Osteoblast (primary cell): ENCODE data around the gene TMEM176A. TPM values are rescaled to one million over a fixed set of nuclear protein-coding genes. Genes with fewer than 3 reads are reported as not detected.

ENCODE experiments used
- DNase-seq: peaks from one replicate; pipeline ENCODE4 v3.0.0; 2011; ENCODE audit warnings: low spot score, mixed read lengths; ENCODE audit not compliant: insufficient read length; ENCODE audit errors: missing footprints
- H2AFZ ChIP-seq: 2 replicates; pipeline ENCODE4 v1.6.0; 2011; ENCODE audit warnings: mild to moderate bottlenecking, low read length
- H3K27ac ChIP-seq: 2 replicates; pipeline ENCODE4 v1.5.1; 2011; ENCODE audit warnings: mild to moderate bottlenecking, low read depth, low read length, moderate library complexity
- H3K27me3 ChIP-seq: 2 replicates; pipeline ENCODE4 v1.6.0; 2012; ENCODE audit warnings: mild to moderate bottlenecking, control low read depth, inconsistent platforms, low read length, moderate library complexity; ENCODE audit not compliant: insufficient read depth
- H3K36me3 ChIP-seq: 2 replicates; pipeline ENCODE4 v1.5.1; 2011; ENCODE audit warnings: mild to moderate bottlenecking, low read length, control low read depth, moderate library complexity; ENCODE audit not compliant: insufficient read depth
- H3K4me1 ChIP-seq: 2 replicates; pipeline ENCODE4 v1.5.1; 2011; ENCODE audit warnings: mild to moderate bottlenecking, low read length, control low read depth, moderate library complexity; ENCODE audit not compliant: insufficient read depth
- H3K4me2 ChIP-seq: 2 replicates; pipeline ENCODE4 v1.6.0; 2011; ENCODE audit warnings: mild to moderate bottlenecking, low read length; ENCODE audit not compliant: insufficient read depth
- H3K4me3 ChIP-seq: fragments of 200-600 bp; sonication (generic); 3 replicates; pipeline ENCODE4 v1.5.1; 2012; ENCODE audit warnings: mild to moderate bottlenecking, low read length, inconsistent platforms; ENCODE audit not compliant: insufficient read depth
- H3K79me2 ChIP-seq: 2 replicates; pipeline ENCODE4 v1.6.0; 2012; ENCODE audit warnings: mild to moderate bottlenecking, low read length, control low read depth, inconsistent platforms; ENCODE audit not compliant: insufficient read depth
- H3K9me3 ChIP-seq: 2 replicates; pipeline ENCODE4 v1.5.1; 2011; ENCODE audit warnings: low read depth, low read length, control low read depth
- H4K20me1 ChIP-seq: 2 replicates; pipeline ENCODE4 v1.6.0; 2012; ENCODE audit warnings: mild to moderate bottlenecking, low read length, control low read depth; ENCODE audit not compliant: insufficient read depth
- total RNA-seq: library from RNA; depleted of rRNA; stranded (reverse); fragments of >200 nt; gene quantifications from 2 replicates; pipeline ENCODE4 v1.2.3, GENCODE V29; 2012
- TF ChIP-seq, protein P1 (sequence below): IDR thresholded peaks from 2 replicates; pipeline ENCODE4 v1.5.1; 2011; ENCODE audit warnings: mild to moderate bottlenecking, low read depth, low read length, moderate library complexity; ENCODE audit errors: extremely low read depth

The TMEM176A gene
- total RNA-seq, 1 donor: not detected

DNA sequence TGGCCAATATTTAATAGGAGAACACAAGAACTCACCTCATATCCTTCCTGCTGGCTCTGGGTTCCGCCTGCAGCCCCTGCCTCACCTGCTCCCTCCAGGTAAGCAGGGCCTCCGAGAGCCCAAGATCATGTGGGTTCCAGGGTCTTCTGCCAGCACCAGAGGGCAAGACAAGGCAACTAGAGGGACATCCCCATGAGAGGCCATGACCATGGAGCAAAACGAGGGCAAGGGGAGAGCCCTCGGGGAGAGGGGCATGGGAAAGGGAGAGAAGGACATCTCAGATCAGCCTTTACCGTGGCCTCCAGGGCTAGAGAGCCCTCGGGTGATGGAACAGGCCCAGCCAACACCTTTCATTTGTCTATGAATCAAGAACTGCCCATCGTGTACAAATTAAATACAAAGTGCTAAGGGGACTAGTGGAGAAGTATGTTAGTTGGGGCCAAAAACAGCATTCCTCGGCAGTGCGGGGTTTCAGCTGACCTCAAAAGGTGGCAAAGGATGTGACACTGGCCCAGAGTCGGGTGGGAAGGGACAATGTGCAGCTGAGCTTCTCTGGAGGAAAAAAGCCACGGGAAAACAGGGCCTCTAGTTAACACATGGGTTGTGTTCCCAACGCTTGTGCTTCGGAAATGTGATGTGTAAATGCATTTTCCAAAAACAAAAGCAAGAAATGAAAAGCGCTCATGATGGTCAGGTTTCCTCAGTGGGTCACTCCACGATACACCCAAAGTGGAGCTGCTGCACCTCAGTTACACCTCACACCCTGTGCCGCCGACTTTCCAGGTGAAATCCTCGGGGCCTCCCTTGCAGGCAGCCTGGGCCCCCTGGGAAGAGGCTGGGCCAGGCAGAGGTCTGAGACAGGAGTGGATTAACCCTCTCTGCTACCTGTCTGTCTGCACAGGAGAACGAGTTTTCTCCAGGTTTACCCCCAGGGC lies 53.8 kb downstream of the TMEM176A start:
- no peak for DNase-seq
- no peaks in the 10 kb centered on the region for H3K4me1 ChIP-seq
- TF ChIP-seq, protein P1, sequence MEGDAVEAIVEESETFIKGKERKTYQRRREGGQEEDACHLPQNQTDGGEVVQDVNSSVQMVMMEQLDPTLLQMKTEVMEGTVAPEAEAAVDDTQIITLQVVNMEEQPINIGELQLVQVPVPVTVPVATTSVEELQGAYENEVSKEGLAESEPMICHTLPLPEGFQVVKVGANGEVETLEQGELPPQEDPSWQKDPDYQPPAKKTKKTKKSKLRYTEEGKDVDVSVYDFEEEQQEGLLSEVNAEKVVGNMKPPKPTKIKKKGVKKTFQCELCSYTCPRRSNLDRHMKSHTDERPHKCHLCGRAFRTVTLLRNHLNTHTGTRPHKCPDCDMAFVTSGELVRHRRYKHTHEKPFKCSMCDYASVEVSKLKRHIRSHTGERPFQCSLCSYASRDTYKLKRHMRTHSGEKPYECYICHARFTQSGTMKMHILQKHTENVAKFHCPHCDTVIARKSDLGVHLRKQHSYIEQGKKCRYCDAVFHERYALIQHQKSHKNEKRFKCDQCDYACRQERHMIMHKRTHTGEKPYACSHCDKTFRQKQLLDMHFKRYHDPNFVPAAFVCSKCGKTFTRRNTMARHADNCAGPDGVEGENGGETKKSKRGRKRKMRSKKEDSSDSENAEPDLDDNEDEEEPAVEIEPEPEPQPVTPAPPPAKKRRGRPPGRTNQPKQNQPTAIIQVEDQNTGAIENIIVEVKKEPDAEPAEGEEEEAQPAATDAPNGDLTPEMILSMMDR: no peak
- no peaks in the 10 kb centered on the region for H4K20me1 ChIP-seq
- no peak overlapping the region for H3K4me3 ChIP-seq
- no peaks in the 10 kb centered on the region for H3K79me2 ChIP-seq
- H3K9me3 ChIP-seq: no peaks in the 10 kb centered on the region
- H3K36me3 ChIP-seq: no peaks in the 10 kb centered on the region
- no peak overlapping the region for H2AFZ ChIP-seq
- no peaks in the 10 kb centered on the region for H3K27me3 ChIP-seq
- no peak overlapping the region for H3K27ac ChIP-seq
- no peak overlapping the region for H3K4me2 ChIP-seq

Other genes with a start within 250 kb of the TMEM176A start
- not detected in 2 replicates for gene GIMAP4, start 233.4 kb upstream of the TMEM176A start, total RNA-seq
- 0.36 TPM in 1 of 2 replicates, not detected in the other for gene GIMAP6, start 168.4 kb upstream of the TMEM176A start, total RNA-seq
- 8.8 and 9.4 TPM in 2 replicates for gene GIMAP2, start 115.1 kb upstream of the TMEM176A start, total RNA-seq
- gene GIMAP1, start 84.2 kb upstream of the TMEM176A start, total RNA-seq: not detected in 2 replicates
- gene GIMAP5, start 63.4 kb upstream of the TMEM176A start, total RNA-seq: not detected in 2 replicates
- gene TMEM176B, start 405 bp upstream of the TMEM176A start, total RNA-seq: 0.72 TPM in 1 of 2 replicates, not detected in the other
- not detected in 2 replicates for gene AOC1, start 51.7 kb downstream of the TMEM176A start, total RNA-seq
- not detected in 2 replicates for gene KCNH2, start 177.6 kb downstream of the TMEM176A start, total RNA-seq
- not detected in 2 replicates for gene NOS3, start 190.2 kb downstream of the TMEM176A start, total RNA-seq
- gene ATG9B, start 223.7 kb downstream of the TMEM176A start, total RNA-seq: not detected in 2 replicates
- gene ABCB8, start 227.7 kb downstream of the TMEM176A start, total RNA-seq: 32.6 and 35.1 TPM in 2 replicates
- under 0.01 and 0.29 TPM in 2 replicates for gene ASIC3, start 247.8 kb downstream of the TMEM176A start, total RNA-seq